H1 (cell line): ENCODE measurements around the gene ZNF487.

Source experiments
- EZH2 ChIP-seq: fragments of 200-600 bp; sonication (generic); IDR thresholded peaks from 2 replicates; pipeline ENCODE4 v1.7.1; 2012; ENCODE audit warnings: low read depth, mild to moderate bottlenecking, moderate library complexity, low read length, inconsistent platforms; ENCODE audit not compliant: severe bottlenecking
- JUN ChIP-seq: IDR thresholded peaks from 2 replicates; pipeline ENCODE4 v1.6.1; 2011; ENCODE audit warnings: low read depth, mild to moderate bottlenecking, improper control_type of control experiment, low read length
- JUND ChIP-seq: IDR thresholded peaks from 2 replicates; pipeline ENCODE4 v1.6.1; 2011; ENCODE audit warnings: mild to moderate bottlenecking, improper control_type of control experiment, low read length
- SIRT6 ChIP-seq: IDR thresholded peaks from one replicate; pipeline ENCODE4 v1.7.1; 2012; ENCODE audit warnings: low read length, inconsistent platforms
- TAF1 ChIP-seq: IDR thresholded peaks from 2 replicates; pipeline ENCODE4 v1.6.1; 2011; ENCODE audit warnings: mild to moderate bottlenecking, low read depth, low read length
- TF ChIP-seq, protein P1 (sequence below), 3 experiments: IDR thresholded peaks; 1 replicate in 2 of 3; 2 replicates in 1 of 3; pipeline versions ENCODE4 v1.5.1 to v1.6.1; 2011; ENCODE audit warnings: low read length in 3 of 3, mild to moderate bottlenecking in 3 of 3, inconsistent platforms in 2 of 3, low read depth in 1 of 3, moderate library complexity in 1 of 3; ENCODE audit not compliant: insufficient read depth in 1 of 3; ENCODE audit errors: control extremely low read depth in 1 of 3

DNA sequence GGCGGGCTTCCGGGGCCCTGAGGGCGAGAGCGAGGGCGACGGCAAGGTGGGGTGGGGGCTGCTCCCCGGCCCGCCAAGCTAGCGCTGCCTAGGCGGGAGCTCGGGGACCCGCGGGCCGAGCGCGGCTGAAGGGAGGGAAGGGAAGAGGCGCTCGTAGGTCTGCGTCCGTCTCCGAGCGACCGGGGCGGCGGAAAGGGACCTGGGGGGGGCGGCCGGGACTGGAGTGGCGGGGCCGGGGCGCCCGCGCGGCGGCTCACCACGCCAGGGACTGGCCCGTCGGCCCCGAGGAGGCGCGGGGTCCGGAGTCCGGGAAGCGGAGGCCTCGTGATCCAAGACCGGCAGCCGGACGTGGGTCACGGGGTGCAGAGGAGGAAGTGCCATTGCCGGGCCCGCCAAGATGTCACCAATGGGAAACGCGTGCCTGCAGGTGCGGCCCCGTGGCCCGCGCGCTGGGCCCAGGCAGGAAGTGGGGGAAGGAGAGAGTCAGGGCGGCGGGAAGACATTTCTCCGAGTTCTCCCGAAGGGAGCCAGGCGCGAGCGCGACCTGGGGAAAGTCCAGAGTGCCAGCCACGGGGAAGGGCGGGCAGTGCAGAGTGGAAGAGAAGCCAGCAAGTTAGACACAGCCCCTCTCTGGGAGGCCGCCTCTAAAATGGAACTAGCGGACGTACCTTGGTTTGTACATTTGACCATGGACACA is 39.8 kb upstream of the ZNF487 start:
- TF ChIP-seq TAF1 (peak; percentile 57), EZH2 (no peak), JUN (no peak), SIRT6 (no peak), JUND (no peak)
- TF ChIP-seq, protein P1, sequence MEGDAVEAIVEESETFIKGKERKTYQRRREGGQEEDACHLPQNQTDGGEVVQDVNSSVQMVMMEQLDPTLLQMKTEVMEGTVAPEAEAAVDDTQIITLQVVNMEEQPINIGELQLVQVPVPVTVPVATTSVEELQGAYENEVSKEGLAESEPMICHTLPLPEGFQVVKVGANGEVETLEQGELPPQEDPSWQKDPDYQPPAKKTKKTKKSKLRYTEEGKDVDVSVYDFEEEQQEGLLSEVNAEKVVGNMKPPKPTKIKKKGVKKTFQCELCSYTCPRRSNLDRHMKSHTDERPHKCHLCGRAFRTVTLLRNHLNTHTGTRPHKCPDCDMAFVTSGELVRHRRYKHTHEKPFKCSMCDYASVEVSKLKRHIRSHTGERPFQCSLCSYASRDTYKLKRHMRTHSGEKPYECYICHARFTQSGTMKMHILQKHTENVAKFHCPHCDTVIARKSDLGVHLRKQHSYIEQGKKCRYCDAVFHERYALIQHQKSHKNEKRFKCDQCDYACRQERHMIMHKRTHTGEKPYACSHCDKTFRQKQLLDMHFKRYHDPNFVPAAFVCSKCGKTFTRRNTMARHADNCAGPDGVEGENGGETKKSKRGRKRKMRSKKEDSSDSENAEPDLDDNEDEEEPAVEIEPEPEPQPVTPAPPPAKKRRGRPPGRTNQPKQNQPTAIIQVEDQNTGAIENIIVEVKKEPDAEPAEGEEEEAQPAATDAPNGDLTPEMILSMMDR (IDR thresholded peaks at IDR 0.05; ENCODE audit: control extremely low read depth in 1 of 3, insufficient read depth in 1 of 3, low read depth in 1 of 3, low read length in 3 of 3), result no peak
